K562 (cell line): Measurements from ENCODE around the gene SYT1. TPM values are rescaled to one million over a fixed set of nuclear protein-coding genes. Genes with fewer than 3 reads are reported as not detected.

Source experiments
- ATAC-seq: fragments of 200-7000 bp; cut with Tn5 transposase; 3 replicates; pipeline ENCODE4 v1.9.1; 2020; ENCODE audit warnings: moderate library complexity
- BruUV-seq: library from RNA; stranded (reverse); fragments of 400-500 nt; replicated peaks from 2 replicates; lab custom pipeline; 2021; lab: Mats Ljungman, UMichigan
- CTCF ChIA-PET: fragments of 300-600 bp; formaldehyde crosslinking; extraction: SDS; loops from one replicate; lab custom pipeline; 2021; ENCODE audit warnings: low intra/inter-chr PET ratio; lab: Yijun Ruan, JAX
- POLR2A ChIA-PET: fragments of 300-600, 350-650 bp; sonication (Branson Sonifier 250); formaldehyde crosslinking; extraction: SDS; loops from one replicate; lab custom pipeline; 2021; ENCODE audit warnings: antibody characterized with exemption, inconsistent platforms; lab: Yijun Ruan, JAX
- DNase-seq, 4 experiments: peaks; one replicate each; pipeline versions ENCODE4 v3.0.0 to v3.0.0-alpha.2; 2011 to 2018; ENCODE audit warnings: low spot score in 3 of 4, mixed read lengths in 3 of 4; ENCODE audit errors: extremely low read depth in 1 of 4
- FAIRE-seq: peaks from 2 replicates; lab custom pipeline; 2011; peaks lifted over from hg19 to GRCh38; lab: Jason Lieb, UNC
- H2AFZ ChIP-seq: 2 replicates; pipeline ENCODE4 v1.6.0; 2011; ENCODE audit warnings: low read depth, low read length, control low read depth, inconsistent platforms
- H3K27ac ChIP-seq: fragments of 200-600 bp; 3 replicates; pipeline ENCODE4 v1.8.0; 2011; ENCODE audit warnings: low read depth, mild to moderate bottlenecking, control low read depth, inconsistent platforms, low read length, moderate library complexity, mixed read lengths; ENCODE audit errors: extremely low read depth
- H3K27me3 ChIP-seq, 2 experiments: fragments of 300-600 bp in 1 of 2; 2 replicates in 1 of 2; 3 replicates in 1 of 2; pipeline versions ENCODE4 v1.6.0 to v1.8.0; 2011; ENCODE audit warnings: inconsistent platforms in 2 of 2, low read length in 2 of 2, mild to moderate bottlenecking in 1 of 2, mixed read lengths in 1 of 2, moderate library complexity in 1 of 2; ENCODE audit not compliant: control insufficient read depth in 2 of 2, insufficient read depth in 2 of 2
- H3K36me3 ChIP-seq: fragments of 300-600 bp; 3 replicates; pipeline ENCODE4 v1.8.0; 2011; ENCODE audit warnings: mild to moderate bottlenecking, low read length, inconsistent platforms; ENCODE audit not compliant: control insufficient read depth, insufficient read depth
- H3K4me1 ChIP-seq, 2 experiments: fragments of 200-600 bp in 1 of 2; replicated peaks in 1 of 2; 2 replicates in 1 of 2; 3 replicates in 1 of 2; pipeline versions ENCODE4 v1.5.1 to v1.8.0; 2011; ENCODE audit warnings: inconsistent platforms in 2 of 2, low read length in 2 of 2, mild to moderate bottlenecking in 1 of 2, mixed read lengths in 1 of 2, moderate library complexity in 1 of 2; ENCODE audit not compliant: control insufficient read depth in 2 of 2, insufficient read depth in 2 of 2
- H3K4me2 ChIP-seq: 2 replicates; pipeline ENCODE4 v1.6.1; 2011; ENCODE audit warnings: low read length, control low read depth, inconsistent platforms, mixed read lengths; ENCODE audit not compliant: insufficient read depth
- H3K4me3 ChIP-seq: fragments of 200-600 bp; sonication (generic), shearing (Covaris generic); 2 replicates; pipeline ENCODE4 v1.5.1; 2016; ENCODE audit warnings: control low read depth, inconsistent platforms
- H3K79me2 ChIP-seq: fragments of 200-600 bp; 3 replicates; pipeline ENCODE4 v1.8.0; 2011; ENCODE audit warnings: low read length, inconsistent platforms; ENCODE audit not compliant: control insufficient read depth, insufficient read depth
- H3K9ac ChIP-seq, 2 experiments: 2 replicates each; pipeline versions ENCODE4 v1.6.0 to v1.6.1; 2011; ENCODE audit warnings: low read depth in 2 of 2, low read length in 2 of 2, control low read depth in 1 of 2, inconsistent platforms in 1 of 2, mild to moderate bottlenecking in 1 of 2, mixed read lengths in 1 of 2; ENCODE audit not compliant: insufficient read depth in 1 of 2
- H3K9me1 ChIP-seq: one replicate; pipeline ENCODE4 v1.6.0; 2011; ENCODE audit warnings: inconsistent platforms, mild to moderate bottlenecking, low read length, moderate library complexity; ENCODE audit not compliant: control insufficient read depth, insufficient read depth
- H3K9me3 ChIP-seq: replicated peaks from 2 replicates; pipeline ENCODE4 v1.5.1; 2011; ENCODE audit warnings: low read depth, low read length, inconsistent platforms; ENCODE audit not compliant: control insufficient read depth, insufficient read depth
- H4K20me1 ChIP-seq: replicated peaks from 2 replicates; pipeline ENCODE4 v1.6.1; 2011; ENCODE audit warnings: low read length, inconsistent platforms, mixed read lengths; ENCODE audit not compliant: control insufficient read depth, insufficient read depth
- ATF3 ChIP-seq, 2 experiments: fragments of 450-650 bp in 1 of 2; sonication (generic) in 1 of 2; formaldehyde crosslinking in 1 of 2; IDR thresholded peaks in 1 of 2; conservative IDR thresholded peaks in 1 of 2; 2 replicates each; pipeline versions ENCODE4 v1.6.1 to v1.8.1; 2016 to 2023; ENCODE audit warnings: mild to moderate bottlenecking in 2 of 2, moderate library complexity in 2 of 2, inconsistent platforms in 1 of 2, missing genetic modification reagents in 1 of 2
- ATF7 ChIP-seq: fragments of 450-650 bp; IDR thresholded peaks from 2 replicates; pipeline ENCODE4 v1.7.1; 2014; ENCODE audit warnings: mild to moderate bottlenecking, moderate library complexity
- GATAD2B ChIP-seq: fragments of 450-650 bp; IDR thresholded peaks from 2 replicates; pipeline ENCODE4 v1.6.1; 2017; ENCODE audit warnings: mild to moderate bottlenecking, borderline replicate concordance
- LARP7 ChIP-seq: fragments of 450-650 bp; IDR thresholded peaks from 2 replicates; pipeline ENCODE4 v1.6.1; 2016
- RBM39 ChIP-seq: fragments of 200-400 bp; formaldehyde crosslinking; optimal IDR thresholded peaks from 2 replicates; pipeline ENCODE3; 2018; ENCODE audit warnings: low read depth, low read length
- TAF7 ChIP-seq: fragments of 450-650 bp; IDR thresholded peaks from 2 replicates; pipeline ENCODE4 v1.6.1; 2016; ENCODE audit warnings: missing genetic modification characterization, missing compliant biosample characterization
- ZBED1 ChIP-seq: IDR thresholded peaks from 2 replicates; pipeline ENCODE4 v1.6.1; 2014
- ZBTB1 ChIP-seq: sonication (generic); formaldehyde crosslinking; IDR thresholded peaks from 2 replicates; pipeline ENCODE4 v1.8.1; 2023; ENCODE audit warnings: missing genetic modification reagents, low read depth, mild to moderate bottlenecking, borderline replicate concordance
- WGBS: fragments of 100-300 bp; shearing (Covaris generic); methylation state at CpG from one replicate; pipeline ENCODE4 v1.1.6; 2016; ENCODE audit warnings: low coverage, mixed read lengths; ENCODE audit not compliant: insufficient coverage; ENCODE audit errors: missing lambda C conversion rate; 5-methylcytosine and 5-hydroxymethylcytosine counted together
- in situ Hi-C: fragments of 300-500 bp; cut with MboI; formaldehyde crosslinking; loops from 4 replicates; pipeline ENCODE4 v1.15.0; 2018; ENCODE audit warnings: inconsistent platforms, mixed read lengths
- intact Hi-C: fragments of 100-400 bp; cut with micrococcal nuclease; formaldehyde crosslinking; loops from 2 replicates; pipeline ENCODE4 v1.14.2; 2022
- polyA plus RNA-seq, 8 experiments: library from polyadenylated mRNA; depleted of rRNA in 4 of 8; stranded (reverse) in 5 of 8; unstranded in 3 of 8; fragments of >200 nt; fragmentation: Nextera tagmentation in 2 of 8; fragmentation: Illumina TruSeq in 1 of 8; extraction: Ambion mirVana in 2 of 8; extraction: Trizol in 1 of 8; gene quantifications; 2 replicates each; pipeline versions ENCODE4 v1.2.1 to v1.2.3, GENCODE V29; 2011 to 2014; ENCODE audit warnings: inconsistent platforms in 1 of 8, missing spikeins in 1 of 8
- total RNA-seq, 7 experiments: library from RNA; depleted of rRNA in 6 of 7; stranded (reverse); fragments of >200 nt in 6 of 7; fragmentation: Illumina TruSeq in 2 of 7; extraction: Trizol in 2 of 7; gene quantifications; 2 replicates each; pipeline versions ENCODE4 v1.2.1 to v1.2.3, GENCODE V29; 2011 to 2021; ENCODE audit warnings: low replicate concordance in 1 of 7

SYT1 gene
- total and polyA plus RNA-seq, 9 of the 15 experiments (the other 6 are each of a cell fraction or from before 2014, with no cell fraction given), result 0.03 to 0.13 (median 0.07) TPM; not detected in 4

- Histone ChIP-seq H4K20me1 (no peaks in the 10 kb centered on the region), H3K27ac (no peak overlapping the region), H3K9me1 (no peaks in the 10 kb centered on the region), H3K36me3 (no peaks in the 10 kb centered on the region), H3K9ac (no peak overlapping the region), H3K9me3 (0 out of 2 replicates have a peak, but pooled peaks cover 1% of the 10 kb centered on the region), H3K4me1 (no peaks in the 10 kb centered on the region), H3K27me3 (no peaks in the 10 kb centered on the region), H3K79me2 (no peaks in the 10 kb centered on the region), H2AFZ (no peak overlapping the region), H3K4me3 (no peak overlapping the region), H3K4me2 (no peak overlapping the region)
- ChIA-PET POLR2A (no interaction called here), CTCF (no interaction called here)
- TF ChIP-seq ZBED1 (no peak), ATF7 (no peak), LARP7 (no peak), ATF3 (IDR thresholded peaks at IDR 0.05) (no peak), ATF3 (CRISPR knock-in tag; conservative IDR thresholded peaks at IDR 0.05) (no peak), TAF7 (tag) (no peak), ZBTB1 (CRISPR knock-in tag) (no peak), RBM39 (no peak), GATAD2B (no peak)
- no TSS peak for BruUV-seq
- WGBS, result 1% methylated on average over 6 of the region's 6 CpGs
- no peak for ATAC-seq
- in situ Hi-C loops (loop anchor here (5.0 kb wide), 1 partner anchor 35 kb away; no protein-coding TSS in a partner anchor), intact Hi-C loops (no loop called here)
- no peak for FAIRE-seq
- no peak for DNase-seq
Observed at GRCh38 chr12:79451978-79452377, 587.4 kb downstream of the SYT1 start.
